Activated effector memory CD4-positive, alpha-beta T cell treated with anti-CD3 and anti-CD28 coated beads, Interleukin-2, amount 50 U/mL, for 16 hours (primary cell): ENCODE measurements around the gene MCOLN3.
"Not testable (repeated sequence)": the region's sequence is repeated elsewhere in the genome, so short reads cannot be mapped to it uniquely, and the experiment has no call there.

Source experiments
- DNase-seq: peaks from one replicate; pipeline ENCODE4 v3.0.0-alpha.2; 2020

The MCOLN3 gene

DNA sequence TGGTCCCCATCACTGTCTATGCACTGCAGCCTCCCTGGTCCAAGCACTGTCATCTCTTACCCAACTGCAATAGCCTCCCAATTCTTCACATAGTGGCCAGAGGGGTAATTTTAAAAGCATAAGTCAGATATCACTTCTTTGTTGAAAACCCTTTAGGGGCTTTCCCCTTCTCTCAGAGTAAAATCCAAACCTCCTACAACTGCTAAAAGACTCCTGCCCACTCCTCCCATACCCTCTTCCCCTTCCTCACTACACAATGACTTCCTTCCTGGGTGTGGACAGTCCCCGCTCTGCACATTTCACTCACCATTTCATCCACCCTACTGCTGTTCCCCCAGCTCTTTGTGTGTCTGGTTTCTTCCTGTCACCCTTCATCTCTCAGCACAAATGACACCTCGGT, 59.7 kb downstream of the MCOLN3 start:
- DNase-seq, result no peak

- DNase-seq, result not testable (repeated sequence)
Measured at GRCh38 chr1:84986561-84986960, 61.7 kb downstream of the MCOLN3 start.

- no peak for DNase-seq
Measured at GRCh38 chr1:84985365-84985764, 62.9 kb downstream of the MCOLN3 start.

- DNase-seq, result no peak
Measured at GRCh38 chr1:84982395-84982794, 65.9 kb downstream of the MCOLN3 start.

DNA sequence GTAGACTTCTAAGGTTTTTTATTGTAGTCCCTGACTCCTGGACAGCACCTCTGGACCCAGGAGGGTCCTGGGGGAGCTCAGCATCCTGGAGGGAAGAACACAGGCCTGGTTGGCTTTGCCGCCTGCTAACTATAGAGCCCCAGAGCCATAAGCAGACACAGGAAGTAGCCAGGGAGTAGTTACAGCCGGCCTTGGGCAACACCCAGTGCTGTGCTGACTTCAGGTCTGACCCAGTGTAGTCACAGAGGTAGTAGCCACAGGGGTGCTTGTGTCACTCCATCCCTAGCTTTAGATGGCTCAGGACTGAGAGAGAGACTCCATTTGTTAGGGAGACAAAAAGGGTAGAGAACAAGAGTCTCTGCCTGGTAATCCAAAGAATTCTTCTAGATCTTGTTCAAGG, 73.3 kb downstream of the MCOLN3 start:
- no peak for DNase-seq

DNA sequence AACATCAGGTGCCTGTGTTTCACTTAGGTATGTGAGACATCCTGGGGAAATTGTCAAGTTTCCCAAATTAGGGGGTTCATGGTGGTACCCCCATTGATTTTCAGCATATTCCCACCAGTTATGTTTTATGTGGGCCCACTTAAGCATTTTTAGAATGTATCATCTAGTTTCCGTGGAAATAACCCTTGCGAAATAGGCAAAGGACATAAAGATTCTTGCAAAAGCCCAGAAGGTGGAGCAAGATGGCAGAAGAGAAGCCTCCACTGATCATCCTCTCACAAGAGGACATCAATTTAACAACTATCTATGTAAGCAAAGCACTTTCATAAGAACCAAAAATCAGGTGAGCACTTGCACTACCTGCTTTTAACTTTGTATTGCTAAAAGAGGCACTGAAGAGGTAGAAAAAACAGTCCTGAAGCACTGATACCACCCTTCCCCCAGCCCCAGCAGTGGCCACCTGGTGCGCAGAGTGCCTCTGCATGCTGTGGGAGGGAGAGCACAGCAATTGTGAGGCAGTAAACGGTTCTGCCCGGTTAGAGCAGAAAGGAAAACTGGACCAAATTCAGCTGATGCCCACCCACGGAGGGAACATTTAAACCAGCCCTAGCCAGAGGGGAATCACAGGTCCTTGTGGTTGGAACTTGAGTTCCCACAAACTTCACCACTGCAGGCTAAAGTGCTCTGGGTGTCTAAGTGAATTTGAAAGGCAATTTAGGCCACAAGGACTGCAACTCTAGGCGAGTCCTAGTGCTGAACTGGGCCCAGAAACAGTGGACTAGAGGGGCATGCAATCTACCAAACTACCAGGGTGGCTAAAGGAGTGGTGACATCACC, 74.6 kb downstream of the MCOLN3 start:
- DNase-seq, result no peak

- DNase-seq, result no peak
Measured at GRCh38 chr1:84972377-84972987, 75.8 kb downstream of the MCOLN3 start.

GRCh38 chr1:84971957-84972356, 76.3 kb downstream of the MCOLN3 start:
- DNase-seq, result no peak

DNA sequence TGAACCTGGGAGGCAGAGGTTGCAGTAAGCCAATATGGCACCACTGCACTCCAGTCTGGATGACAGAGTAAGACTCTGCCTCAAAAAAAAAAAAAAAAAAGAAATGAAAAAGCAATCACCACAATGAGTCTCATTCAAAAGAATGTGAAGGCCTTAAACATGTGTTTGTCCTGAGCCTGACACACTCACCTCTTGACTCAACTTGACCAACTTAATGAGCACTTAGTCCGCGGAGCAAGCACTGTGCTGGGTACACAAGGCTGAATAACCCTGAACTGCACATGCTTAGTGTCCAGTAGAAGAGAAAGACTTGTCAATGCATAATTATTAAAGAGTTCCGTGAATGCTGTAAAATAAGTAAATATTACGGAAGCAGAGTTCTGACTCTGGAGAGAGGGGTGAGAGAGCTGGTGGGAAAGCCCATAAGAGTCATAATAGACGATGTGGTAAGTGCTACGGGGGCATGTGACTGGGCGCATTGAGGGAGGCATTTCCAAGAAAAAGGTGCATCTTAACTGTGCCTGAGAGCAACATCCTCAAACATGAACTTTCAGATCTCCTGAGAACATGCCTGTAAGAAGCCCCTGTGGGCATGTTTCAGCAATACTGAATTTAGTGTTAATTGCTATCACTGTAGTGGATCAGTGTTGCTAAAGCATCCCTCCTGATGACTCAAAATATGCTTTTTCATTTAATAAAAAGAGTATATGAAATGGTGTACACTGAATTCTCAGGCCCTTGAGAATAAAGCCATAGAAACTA, 78.6 kb downstream of the MCOLN3 start:
- peak; percentile 72 for DNase-seq

GRCh38 chr1:84968865-84969264, 79.4 kb downstream of the MCOLN3 start:
- no peak for DNase-seq

DNA sequence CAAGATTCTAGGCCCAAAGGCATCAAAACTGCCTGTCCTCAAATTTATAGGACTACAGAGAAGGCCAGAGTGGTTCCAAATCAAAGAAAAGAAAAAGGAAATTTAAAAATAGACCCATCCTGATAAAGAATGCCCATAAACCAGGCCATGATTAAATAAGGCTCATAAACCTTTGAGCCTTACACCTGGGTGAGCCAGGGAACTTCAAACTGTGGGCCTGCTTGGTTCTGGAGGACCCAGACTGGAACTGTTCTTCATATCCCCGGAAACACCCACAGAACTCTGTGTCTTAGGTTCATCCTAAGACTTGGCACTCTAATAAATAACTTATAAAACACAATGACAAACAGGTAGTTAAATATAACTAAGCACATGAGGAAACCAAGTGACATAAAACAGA, 80.2 kb downstream of the MCOLN3 start:
- no peak for DNase-seq
